Loucy (cell line): ENCODE results near the gene PCDHA5.
"Not testable (repeated sequence)": the region's sequence is repeated elsewhere in the genome, so short reads cannot be mapped to it uniquely, and the experiment has no call there.

Source experiments
- H2AFZ ChIP-seq: fragments of 200-600 bp; sonication (generic); 2 replicates; pipeline ENCODE4 v1.6.0; 2016; ENCODE audit warnings: antibody characterized with exemption, mild to moderate bottlenecking, low read length, moderate library complexity
- H3F3A ChIP-seq: fragments of 200-600 bp; 2 replicates; pipeline ENCODE4 v1.6.0; 2016; ENCODE audit warnings: antibody characterized with exemption, low read depth, mild to moderate bottlenecking
- H3K27me3 ChIP-seq: fragments of 200-600 bp; sonication (generic); 2 replicates; pipeline ENCODE4 v1.6.1; 2014; ENCODE audit warnings: low read length, mild to moderate bottlenecking; ENCODE audit not compliant: insufficient read depth, poor library complexity, severe bottlenecking
- H3K36me3 ChIP-seq: fragments of 200-600 bp; sonication (generic); 2 replicates; pipeline ENCODE4 v1.6.1; 2016; ENCODE audit warnings: low read length; ENCODE audit not compliant: insufficient read depth
- H3K4me1 ChIP-seq: fragments of 200-600 bp; sonication (generic); 2 replicates; pipeline ENCODE4 v1.5.1; 2014; ENCODE audit warnings: low read length, mild to moderate bottlenecking; ENCODE audit not compliant: insufficient read depth, poor library complexity, severe bottlenecking
- H3K4me2 ChIP-seq: fragments of 200-600 bp; sonication (generic); 2 replicates; pipeline ENCODE4 v1.6.0; 2014; ENCODE audit warnings: antibody characterized with exemption, low read length, low read depth, mild to moderate bottlenecking; ENCODE audit not compliant: poor library complexity, severe bottlenecking
- H3K4me3 ChIP-seq: fragments of 200-600 bp; sonication (generic); 2 replicates; pipeline ENCODE4 v1.5.1; 2014; ENCODE audit warnings: low read length, mild to moderate bottlenecking, mixed read lengths; ENCODE audit not compliant: poor library complexity, severe bottlenecking
- H3K79me2 ChIP-seq: fragments of 200-600 bp; sonication (generic); 2 replicates; pipeline ENCODE4 v1.6.1; 2014; ENCODE audit warnings: low read length; ENCODE audit not compliant: insufficient read depth
- H3K9ac ChIP-seq: fragments of 200-600 bp; sonication (generic); 2 replicates; pipeline ENCODE4 v1.6.0; 2014; ENCODE audit warnings: mild to moderate bottlenecking, low read depth, low read length, moderate library complexity; ENCODE audit not compliant: poor library complexity, severe bottlenecking
- H3K9me2 ChIP-seq: fragments of 200-600 bp; sonication (generic); replicated peaks from 2 replicates; pipeline ENCODE4 v1.6.1; 2016; ENCODE audit warnings: low read depth, low read length, mixed read lengths
- H3K9me3 ChIP-seq: fragments of 200-600 bp; sonication (generic); 2 replicates; pipeline ENCODE4 v1.6.1; 2014; ENCODE audit warnings: mild to moderate bottlenecking, antibody characterized with exemption, low read length, low read depth; ENCODE audit not compliant: insufficient read depth
- H4K20me1 ChIP-seq: fragments of 200-600 bp; sonication (generic); 2 replicates; pipeline ENCODE4 v1.6.0; 2014; ENCODE audit warnings: antibody characterized with exemption, low read length, mild to moderate bottlenecking; ENCODE audit not compliant: insufficient read depth, poor library complexity, severe bottlenecking
- CTCF ChIP-seq: fragments of 200-600 bp; sonication (generic); conservative IDR thresholded peaks from 2 replicates; pipeline ENCODE4 v1.5.1; 2014; ENCODE audit warnings: mild to moderate bottlenecking, antibody characterized with exemption, low read length
- EZH2phosphoT487 ChIP-seq: fragments of 200-600 bp; IDR thresholded peaks from 2 replicates; pipeline ENCODE4 v1.6.1; 2018; ENCODE audit warnings: antibody characterized with exemption, mild to moderate bottlenecking, moderate library complexity, borderline replicate concordance

The PCDHA5 gene

GRCh38 chr5:140808889-140809291 is 12.5 kb upstream of the PCDHA5 start:
- no peaks in the 10 kb centered on the region for H3K79me2 ChIP-seq
- H3F3A ChIP-seq, result no peaks in the 10 kb centered on the region
- no peaks in the 10 kb centered on the region for H4K20me1 ChIP-seq
- no peaks in the 10 kb centered on the region for H3K4me1 ChIP-seq
- no peak overlapping the region for H3K4me3 ChIP-seq
- H3K9me3 ChIP-seq, result no peaks in the 10 kb centered on the region
- no peak overlapping the region for H2AFZ ChIP-seq
- TF ChIP-seq CTCF (no peak), EZH2phosphoT487 (no peak)
- H3K9me2 ChIP-seq, result no peaks in the 10 kb centered on the region
- H3K9ac ChIP-seq, result no peak overlapping the region
- H3K36me3 ChIP-seq, result no peaks in the 10 kb centered on the region
- H3K4me2 ChIP-seq, result no peak overlapping the region
- H3K27me3 ChIP-seq, result no peaks in the 10 kb centered on the region

GRCh38 chr5:140822281-140822629 is 842 bp downstream of the PCDHA5 start:
- H3K4me3 ChIP-seq, result no peak overlapping the region
- H3K9me3 ChIP-seq, result no peaks in the 10 kb centered on the region; the same call in 1 of the 2 replicates
- no peaks in the 10 kb centered on the region for H3K79me2 ChIP-seq
- no peak overlapping the region for H2AFZ ChIP-seq
- TF ChIP-seq CTCF (no peak), EZH2phosphoT487 (no peak)
- H3K27me3 ChIP-seq, result no peaks in the 10 kb centered on the region
- no peaks in the 10 kb centered on the region for H4K20me1 ChIP-seq
- no peaks in the 10 kb centered on the region for H3K36me3 ChIP-seq
- no peaks in the 10 kb centered on the region for H3F3A ChIP-seq
- no peak overlapping the region for H3K9ac ChIP-seq
- no peak overlapping the region for H3K4me2 ChIP-seq
- H3K4me1 ChIP-seq, result no peaks in the 10 kb centered on the region
- H3K9me2 ChIP-seq, result no peaks in the 10 kb centered on the region

- not testable (repeated sequence) for H3K9me3 ChIP-seq, H3K9ac ChIP-seq, H3K4me1 ChIP-seq, H3K4me3 ChIP-seq, H2AFZ ChIP-seq, H3K79me2 ChIP-seq, H4K20me1 ChIP-seq, H3F3A ChIP-seq, H3K9me2 ChIP-seq, H3K27me3 ChIP-seq, H3K36me3 ChIP-seq, H3K4me2 ChIP-seq
These were observed 1.6 kb downstream of the PCDHA5 start for GRCh38 chr5:140822969-140823368.

GRCh38 chr5:140823475-140823874 is 2.1 kb downstream of the PCDHA5 start:
- Histone ChIP-seq H3F3A (no peaks in the 10 kb centered on the region), H3K4me1 (no peaks in the 10 kb centered on the region), H2AFZ (no peak overlapping the region), H3K79me2 (no peaks in the 10 kb centered on the region), H3K27me3 (no peaks in the 10 kb centered on the region), H4K20me1 (no peaks in the 10 kb centered on the region), H3K9me3 (no peaks in the 10 kb centered on the region; the same call in 1 of the 2 replicates), H3K4me3 (no peak overlapping the region), H3K4me2 (no peak overlapping the region), H3K9me2 (no peaks in the 10 kb centered on the region), H3K36me3 (no peaks in the 10 kb centered on the region), H3K9ac (no peak overlapping the region)
- TF ChIP-seq CTCF (no peak), EZH2phosphoT487 (no peak)
